Right atrium auricular region (tissue), 2 donors: ENCODE results near the gene TOR1AIP1. TPM values are rescaled to one million over a fixed set of nuclear protein-coding genes. Genes with fewer than 3 reads are reported as not detected.

Experiments used
- DNase-seq: peaks from one replicate; pipeline ENCODE4 v3.0.0-alpha.2; 2019; ENCODE audit warnings: low spot score
- H3K27ac ChIP-seq, 2 donors: fragments of 200-600 bp; sonication (generic); 1 replicate in 1 of 2; 2 replicates in 1 of 2; pipeline ENCODE4 v1.5.1; 2016 to 2019
- H3K27me3 ChIP-seq, 2 donors: fragments of 200-600 bp; sonication (generic); one replicate each; pipeline versions ENCODE4 v1.5.1 to v1.6.0; 2017 to 2019
- H3K36me3 ChIP-seq: fragments of 200-600 bp; sonication (generic); one replicate; pipeline ENCODE4 v1.5.1; 2016
- H3K4me1 ChIP-seq, 2 donors: fragments of 200-600 bp; sonication (generic); one replicate each; pipeline versions ENCODE4 v1.5.1 to v1.6.0; 2017 to 2019
- H3K4me3 ChIP-seq, 2 donors: fragments of 200-600 bp; sonication (generic); 1 replicate in 1 of 2; 2 replicates in 1 of 2; pipeline ENCODE4 v1.5.1; 2017 to 2019; ENCODE audit warnings: mild to moderate bottlenecking in 1 of 2, moderate library complexity in 1 of 2
- H3K9me3 ChIP-seq, 2 donors: fragments of 200-600 bp; sonication (generic); one replicate each; pipeline ENCODE4 v1.5.1; 2019
- total RNA-seq, 2 donors: library from RNA; depleted of rRNA; stranded (reverse); fragments of >200 nt; gene quantifications; one replicate each; pipeline ENCODE4 v1.1.0, GENCODE V29; 2016
- TF ChIP-seq, protein P1 (sequence below), 2 donors: fragments of 200-600 bp; sonication (generic); IDR thresholded peaks; one replicate each; pipeline ENCODE4 v1.5.1; 2019; ENCODE audit warnings: antibody characterized with exemption in 2 of 2

Gene TOR1AIP1
- total RNA-seq, 2 donors from 2014 or later = 66.7 to 72.1 TPM

DNA sequence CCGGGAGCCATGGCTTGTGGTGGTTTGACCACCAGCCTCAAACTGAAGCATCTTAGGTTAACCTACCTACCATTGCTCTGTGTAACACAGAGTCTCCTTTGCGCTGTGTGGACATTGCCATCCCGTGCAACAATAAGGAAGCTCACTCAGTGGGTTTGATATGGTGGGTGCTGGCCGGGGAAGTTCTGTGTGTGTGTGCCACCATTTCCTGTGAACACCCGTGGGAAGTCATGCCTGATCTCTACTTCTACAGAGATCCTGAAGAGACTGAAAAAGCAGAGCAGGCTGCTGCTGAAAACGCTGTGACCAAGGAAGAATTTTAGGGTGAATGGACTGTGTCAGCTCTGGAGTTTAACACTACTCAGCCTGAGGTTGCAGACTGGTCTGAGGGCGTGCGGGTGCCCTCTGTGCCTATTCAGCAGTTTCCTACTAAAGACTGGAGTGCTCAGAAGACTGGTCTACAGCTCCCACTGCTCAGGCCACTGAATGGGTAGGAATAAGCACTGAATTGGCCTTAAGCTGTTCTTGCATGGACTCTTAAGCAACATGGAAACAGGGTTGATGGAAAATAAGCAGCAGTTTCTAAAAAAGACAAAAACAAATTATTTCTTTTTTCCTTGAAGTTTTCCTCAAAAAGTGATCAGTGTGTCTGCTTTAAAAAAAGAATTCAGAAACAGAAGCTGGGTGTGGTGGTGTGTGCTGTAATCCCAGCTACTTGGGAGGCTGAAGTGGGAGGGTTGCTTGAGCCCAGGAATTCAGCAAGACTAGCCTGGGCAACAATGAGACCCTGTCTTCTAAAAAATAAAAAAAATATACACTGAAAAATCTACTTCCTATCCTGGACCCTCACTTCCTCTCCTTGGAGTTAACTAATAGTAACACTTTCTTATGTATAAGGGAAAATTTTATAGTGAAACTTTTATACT lies 87.2 kb downstream of the TOR1AIP1 start:
- no peak for DNase-seq
- TF ChIP-seq, protein P1, sequence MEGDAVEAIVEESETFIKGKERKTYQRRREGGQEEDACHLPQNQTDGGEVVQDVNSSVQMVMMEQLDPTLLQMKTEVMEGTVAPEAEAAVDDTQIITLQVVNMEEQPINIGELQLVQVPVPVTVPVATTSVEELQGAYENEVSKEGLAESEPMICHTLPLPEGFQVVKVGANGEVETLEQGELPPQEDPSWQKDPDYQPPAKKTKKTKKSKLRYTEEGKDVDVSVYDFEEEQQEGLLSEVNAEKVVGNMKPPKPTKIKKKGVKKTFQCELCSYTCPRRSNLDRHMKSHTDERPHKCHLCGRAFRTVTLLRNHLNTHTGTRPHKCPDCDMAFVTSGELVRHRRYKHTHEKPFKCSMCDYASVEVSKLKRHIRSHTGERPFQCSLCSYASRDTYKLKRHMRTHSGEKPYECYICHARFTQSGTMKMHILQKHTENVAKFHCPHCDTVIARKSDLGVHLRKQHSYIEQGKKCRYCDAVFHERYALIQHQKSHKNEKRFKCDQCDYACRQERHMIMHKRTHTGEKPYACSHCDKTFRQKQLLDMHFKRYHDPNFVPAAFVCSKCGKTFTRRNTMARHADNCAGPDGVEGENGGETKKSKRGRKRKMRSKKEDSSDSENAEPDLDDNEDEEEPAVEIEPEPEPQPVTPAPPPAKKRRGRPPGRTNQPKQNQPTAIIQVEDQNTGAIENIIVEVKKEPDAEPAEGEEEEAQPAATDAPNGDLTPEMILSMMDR (IDR thresholded peaks at IDR 0.05) = no peak
- Histone ChIP-seq H3K4me3 (no peak overlapping the region), H3K4me1 (peaks cover 0 to 44% of the 10 kb centered on the region in 2 donors), H3K36me3 (no peaks in the 10 kb centered on the region), H3K27ac (peak overlapping the region; percentile 78 to 85), H3K27me3 (no peaks in the 10 kb centered on the region), H3K9me3 (no peaks in the 10 kb centered on the region)

Other genes with a start within 250 kb of the TOR1AIP1 start
- not detected for gene FAM163A, start 139.0 kb upstream of the TOR1AIP1 start, total RNA-seq
- gene TOR1AIP2, start 4.5 kb upstream of the TOR1AIP1 start, total RNA-seq = 10 to 100 TPM; 44.7 to 59.7 TPM
- 10 to 100 TPM; 55.3 to 56.1 TPM for gene CEP350, start 72.5 kb downstream of the TOR1AIP1 start, total RNA-seq